ENCODE results near the gene BATF.

The BATF gene

DNA sequence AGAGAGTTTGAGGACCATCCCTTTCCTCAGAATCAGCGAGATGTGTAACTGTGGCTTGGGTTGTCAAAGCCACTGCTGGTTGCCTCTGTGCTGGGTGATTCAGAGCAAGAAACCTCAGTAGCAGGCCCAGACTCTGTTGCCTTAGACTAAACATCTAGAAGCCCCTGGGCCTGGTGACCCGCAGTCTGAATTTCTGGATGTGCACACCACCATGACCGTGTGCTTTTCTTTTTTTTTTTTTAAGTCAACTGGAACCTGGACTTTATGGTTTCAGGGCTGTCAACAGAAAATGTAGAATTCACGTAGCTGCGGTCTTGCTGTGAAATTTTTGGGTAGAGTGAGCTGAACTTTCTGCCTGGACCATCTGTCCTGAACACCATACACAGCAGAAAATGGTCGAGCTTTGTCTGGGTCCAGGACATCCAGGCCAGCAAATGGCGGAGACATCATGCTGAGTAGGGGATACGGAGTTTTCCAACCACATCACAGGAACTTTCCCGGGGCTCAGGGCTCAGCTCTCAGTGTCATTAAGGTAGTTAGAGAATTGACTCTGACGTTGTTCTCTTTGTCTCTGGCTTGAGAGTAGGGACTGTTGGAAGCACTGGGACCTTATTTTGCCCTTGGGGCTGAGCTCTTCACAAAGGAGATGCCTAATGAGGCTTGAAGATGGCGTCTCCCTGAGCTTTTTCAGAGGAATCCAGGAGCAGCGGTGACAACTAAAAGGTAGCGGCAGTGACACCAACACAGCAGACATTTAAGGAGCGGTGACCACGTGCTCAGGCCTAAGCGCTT is 23.0 kb upstream of the BATF start:
- DNase-seq (ENCODE audit: low read depth, low spot score): no peak

DNA sequence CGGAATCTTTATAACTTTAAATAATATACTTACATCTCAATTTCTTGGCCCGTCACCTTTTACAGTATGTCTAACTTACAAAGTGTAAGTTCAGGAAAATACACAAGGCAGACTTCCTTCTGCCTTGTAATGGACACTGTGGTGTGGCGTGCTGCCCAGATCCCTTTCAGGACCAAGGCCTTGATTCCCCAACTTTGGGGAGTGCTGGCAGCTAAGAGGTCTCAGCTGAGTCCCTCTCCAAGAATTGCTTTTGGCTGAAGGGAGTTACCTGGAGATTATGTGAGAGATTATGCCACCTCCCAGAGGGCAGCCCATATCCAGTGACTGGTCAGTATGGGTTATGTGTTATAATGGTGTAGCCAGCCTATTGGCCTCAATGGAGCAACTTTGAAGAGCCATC is 21.2 kb upstream of the BATF start:
- DNase-seq (ENCODE audit: low read depth, low spot score): peak; percentile 23

- no peak for DNase-seq (ENCODE audit: low read depth, low spot score)
These were observed 17.9 kb upstream of the BATF start for GRCh38 chr14:75504411-75504810.

- DNase-seq (ENCODE audit: low read depth, low spot score): no peak
These were observed 15.3 kb upstream of the BATF start for GRCh38 chr14:75506930-75507329.

DNA sequence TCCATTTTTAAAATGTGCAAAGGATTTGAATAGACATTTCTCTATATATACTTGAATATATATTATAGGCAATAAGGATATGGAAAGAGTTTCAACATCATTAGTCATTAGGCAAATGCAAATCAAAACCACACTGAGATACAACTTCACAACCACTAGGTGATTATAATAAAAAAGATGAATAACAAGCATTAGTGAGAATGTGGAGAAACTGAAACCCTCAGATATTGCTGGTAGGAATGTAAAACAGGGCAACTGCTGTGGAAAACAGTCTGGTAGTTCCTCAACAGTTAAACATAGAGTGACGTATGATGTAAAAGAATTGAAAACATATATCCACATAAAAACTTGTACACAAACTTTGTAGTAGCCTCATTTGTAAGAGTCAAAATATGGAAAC is 11.7 kb upstream of the BATF start:
- DNase-seq (ENCODE audit: low read depth, low spot score): no peak

- no peak for DNase-seq (ENCODE audit: low read depth, low spot score)
These were observed 11.1 kb upstream of the BATF start for GRCh38 chr14:75511201-75511600.

GRCh38 chr14:75513911-75514672 is 8.2 kb upstream of the BATF start:
- no peak for DNase-seq (ENCODE audit: low read depth, low spot score)

- peak; percentile 16 for DNase-seq (ENCODE audit: low read depth, low spot score)
These were observed 7.3 kb upstream of the BATF start for GRCh38 chr14:75514673-75515628.

DNA sequence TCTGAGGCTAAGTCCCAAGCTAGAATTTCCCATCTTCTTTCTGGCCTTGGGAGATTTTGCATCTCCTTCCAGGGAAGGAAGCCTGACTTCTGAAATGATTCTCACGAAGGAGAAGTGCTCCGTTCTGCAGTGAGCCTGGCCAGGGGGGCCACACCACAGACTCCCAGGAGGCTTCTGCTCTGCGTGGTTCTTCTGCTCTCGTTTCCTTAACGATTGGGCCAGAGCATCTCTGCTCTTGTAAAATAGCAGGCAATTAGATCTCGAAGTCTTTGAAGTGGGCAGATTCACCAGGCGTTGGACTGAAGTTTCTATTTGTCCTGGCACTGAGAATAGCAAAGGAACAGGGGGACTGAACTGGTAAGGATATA is 6.7 kb upstream of the BATF start:
- no peak for DNase-seq (ENCODE audit: low read depth, low spot score)

DNA sequence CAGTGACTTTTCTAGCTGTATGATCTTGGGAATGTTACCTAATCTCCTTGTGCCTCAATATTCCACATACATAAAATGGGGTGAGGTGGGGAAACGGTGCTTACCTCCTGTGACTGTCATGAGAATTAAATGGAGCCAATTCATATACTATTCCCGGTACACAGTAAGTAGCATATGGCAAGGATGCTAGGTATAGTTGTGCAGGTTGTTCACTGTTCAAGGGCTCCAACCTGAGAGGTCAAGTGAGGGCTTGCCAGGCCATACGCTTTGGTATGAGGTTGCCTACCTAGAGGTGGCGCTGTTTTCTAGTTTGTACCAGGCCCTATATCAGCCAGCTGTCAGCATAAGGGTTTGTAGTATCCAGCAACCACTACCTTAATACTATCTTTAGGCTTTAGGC is 3.6 kb upstream of the BATF start:
- DNase-seq (ENCODE audit: low read depth, low spot score): no peak

GRCh38 chr14:75519394-75519793 is 2.9 kb upstream of the BATF start:
- DNase-seq (ENCODE audit: low read depth, low spot score): no peak

- DNase-seq (ENCODE audit: low read depth, low spot score): peak; percentile 19
These were observed 2.2 kb upstream of the BATF start for GRCh38 chr14:75519826-75520728.

- no peak for DNase-seq (ENCODE audit: low read depth, low spot score)
These were observed 1.4 kb upstream of the BATF start for GRCh38 chr14:75520852-75521251.

- DNase-seq (ENCODE audit: low read depth, low spot score): no peak
These were observed 662 bp upstream of the BATF start for GRCh38 chr14:75521415-75522199.

DNA sequence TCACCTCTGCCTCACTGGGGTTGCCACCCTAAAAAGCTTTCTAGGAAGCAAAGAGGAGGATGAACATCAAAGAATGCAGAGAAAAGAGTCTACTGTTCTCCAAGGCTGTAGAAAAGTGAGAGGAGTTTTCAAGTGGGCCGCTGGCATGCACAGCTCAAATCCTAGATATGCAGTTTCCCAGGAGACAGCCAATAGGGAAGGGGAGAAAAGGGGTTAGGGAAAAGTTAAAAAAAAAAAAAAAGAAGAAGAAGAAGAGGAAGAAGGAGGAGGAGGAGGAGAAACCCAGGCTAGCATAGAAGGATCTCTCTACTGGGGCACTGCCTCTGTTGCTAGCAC is 682 bp downstream of the BATF start:
- no peak for DNase-seq (ENCODE audit: low read depth, low spot score)

GRCh38 chr14:75523771-75524171 is 1.5 kb downstream of the BATF start:
- no peak for DNase-seq (ENCODE audit: low read depth, low spot score)

- no peak for DNase-seq (ENCODE audit: low read depth, low spot score)
These were observed 3.7 kb downstream of the BATF start for GRCh38 chr14:75525969-75526368.

DNA sequence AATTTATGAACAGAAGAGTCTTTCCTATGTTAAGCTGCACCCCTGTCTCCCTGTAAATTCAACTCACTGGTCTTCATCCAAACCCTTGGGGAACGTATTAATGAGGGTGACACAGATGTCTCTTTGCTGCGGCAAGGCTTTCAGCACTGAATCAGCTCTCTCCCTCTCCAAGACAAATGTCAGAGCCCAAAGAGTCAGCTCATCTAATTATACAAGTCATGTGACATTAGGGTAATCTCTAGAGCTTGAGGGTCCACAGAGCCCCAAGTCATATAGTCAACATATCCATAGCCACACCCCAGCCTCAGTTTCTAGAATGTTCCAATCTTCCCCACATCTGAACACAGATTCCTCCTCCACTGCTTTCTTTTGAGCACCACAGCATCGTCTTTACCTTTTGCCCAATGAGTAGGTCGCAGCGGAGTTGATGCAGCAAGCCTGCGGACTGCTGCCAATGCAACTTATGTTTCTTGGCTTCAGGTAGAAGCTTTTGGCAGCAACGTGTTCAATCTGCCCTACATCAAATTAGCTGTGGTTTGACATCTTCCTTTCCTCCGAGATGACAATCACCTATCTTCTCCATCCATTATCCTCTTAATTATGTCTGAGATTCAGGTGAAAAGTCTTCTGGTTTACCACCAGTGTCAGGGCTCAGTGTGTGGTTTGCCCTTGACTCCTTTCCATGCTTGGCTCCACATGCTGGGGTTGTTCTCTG is 5.3 kb downstream of the BATF start:
- no peak for DNase-seq (ENCODE audit: low read depth, low spot score)

- DNase-seq (ENCODE audit: low read depth, low spot score): no peak
These were observed 9.0 kb downstream of the BATF start for GRCh38 chr14:75531256-75531655.

Data from astrocyte of the hippocampus (primary cell).